Stimulated activated CD8-positive, alpha-beta memory T cell treated with anti-CD3 and anti-CD28 coated beads, Interleukin-2, amount 100 ng/mL, for 1 hour (primary cell): ENCODE measurements around the gene IFIT1.
"Not testable (repeated sequence)": the region's sequence is repeated elsewhere in the genome, so short reads cannot be mapped to it uniquely, and the experiment has no call there.

Source experiments
- DNase-seq, 2 donors: peaks; one replicate each; pipeline ENCODE4 v3.0.0-alpha.2; 2020; ENCODE audit warnings: low read depth in 2 of 2

IFIT1 gene

DNA sequence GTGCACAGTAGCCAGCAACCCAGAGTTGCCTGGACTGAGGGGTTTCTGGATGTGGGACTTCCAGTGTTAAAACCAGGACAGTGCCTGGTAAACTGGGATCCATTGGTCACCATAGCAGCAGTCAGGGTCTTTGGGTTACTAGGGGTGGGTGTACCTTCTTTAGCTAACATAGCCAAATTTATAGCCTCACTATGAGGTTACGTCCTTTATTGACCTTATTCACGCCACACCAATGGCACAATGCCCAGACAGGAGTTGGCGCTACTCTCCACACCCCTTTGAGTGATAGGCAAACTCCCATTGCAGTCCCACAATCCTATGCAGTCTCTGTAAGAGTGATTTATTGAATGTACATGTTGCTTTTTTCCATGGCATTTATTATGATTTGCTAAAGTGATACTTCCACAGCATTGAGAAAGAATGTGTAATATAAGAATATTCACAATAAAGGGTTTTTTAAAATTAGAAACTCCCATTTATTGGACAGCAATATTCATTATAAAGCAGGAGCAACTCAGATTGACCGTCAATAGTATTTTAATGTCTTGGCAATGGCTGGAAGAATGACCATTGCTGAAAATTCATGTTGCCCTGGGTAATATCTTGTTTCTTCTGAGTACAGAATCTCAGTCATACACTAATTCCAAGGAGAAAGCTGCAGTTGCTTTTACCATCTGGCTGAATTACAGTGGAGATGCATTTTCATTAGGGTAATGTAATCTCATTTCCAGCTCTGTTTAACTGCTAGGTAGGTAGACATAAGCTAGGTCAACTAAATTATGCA, 48.0 kb downstream of the IFIT1 start:
- DNase-seq = no peak

GRCh38 chr10:89442289-89442688, 49.9 kb downstream of the IFIT1 start:
- no peak for DNase-seq

- DNase-seq = not testable (repeated sequence)
Observed at GRCh38 chr10:89444819-89445218, 52.4 kb downstream of the IFIT1 start.

GRCh38 chr10:89450901-89451300, 58.5 kb downstream of the IFIT1 start:
- DNase-seq = no peak

DNA sequence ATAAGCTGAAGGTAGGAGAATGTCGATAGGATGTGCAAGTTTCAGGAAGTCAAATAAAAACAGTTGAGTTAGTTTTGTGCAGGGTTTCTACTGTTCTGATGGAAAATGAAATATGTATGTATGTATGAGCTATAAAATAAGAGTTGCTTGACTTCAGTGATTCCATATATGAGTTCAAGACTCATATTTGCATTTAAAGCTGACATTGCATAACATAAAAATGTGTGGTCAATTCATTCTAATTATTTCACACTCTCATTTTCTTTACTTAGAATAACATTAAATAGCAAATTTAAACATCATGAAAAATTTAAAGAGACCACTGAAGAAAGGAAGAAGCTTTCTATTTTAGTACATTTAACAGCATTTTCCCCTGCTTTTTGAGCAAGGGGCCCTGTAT, 59.8 kb downstream of the IFIT1 start:
- DNase-seq = no peak

- no peak for DNase-seq
Observed at GRCh38 chr10:89454561-89455347, 62.3 kb downstream of the IFIT1 start.
